H1 (cell line): ENCODE measurements around the gene RIMS3. TPM values are rescaled to one million over a fixed set of nuclear protein-coding genes. Genes with fewer than 3 reads are reported as not detected.

Source experiments
- CTCF ChIA-PET: fragments of 300-600 bp; sonication (Branson Sonifier 250); formaldehyde crosslinking; loops from one replicate; lab custom pipeline; 2021; ENCODE audit not compliant: partially characterized antibody; lab: Charles Lee
- POLR2A ChIA-PET: fragments of 300-600 bp; sonication (Branson Sonifier 250); formaldehyde crosslinking; loops from one replicate; lab custom pipeline; 2021; ENCODE audit warnings: inconsistent platforms; ENCODE audit not compliant: partially characterized antibody; lab: Charles Lee
- DNase-seq, 2 experiments: peaks; one replicate each; pipeline versions ENCODE4 v3.0.0 to v3.0.0-alpha.2; 2010 to 2022; ENCODE audit warnings: low spot score in 2 of 2, low read depth in 1 of 2, mixed read lengths in 1 of 2
- FAIRE-seq: peaks from 2 replicates; lab custom pipeline; 2011; peaks lifted over from hg19 to GRCh38; lab: Jason Lieb, UNC
- H2AFZ ChIP-seq: 2 replicates; pipeline ENCODE4 v1.8.1; 2012; ENCODE audit warnings: low read length, inconsistent platforms
- H2AK5ac ChIP-seq: 2 replicates; pipeline ENCODE4 v1.6.1; 2013; ENCODE audit warnings: low read depth, low read length
- H2BK120ac ChIP-seq: replicated peaks from 2 replicates; pipeline ENCODE3; 2013; ENCODE audit warnings: low read depth, low read length, inconsistent platforms
- H2BK12ac ChIP-seq: 2 replicates; pipeline ENCODE4 v1.6.1; 2013; ENCODE audit warnings: low read depth, low read length
- H2BK15ac ChIP-seq: 2 replicates; pipeline ENCODE4 v1.6.1; 2013; ENCODE audit warnings: low read length
- H2BK20ac ChIP-seq: 2 replicates; pipeline ENCODE4 v1.6.1; 2013; ENCODE audit warnings: low read length
- H2BK5ac ChIP-seq: 2 replicates; pipeline ENCODE4 v1.6.1; 2013; ENCODE audit warnings: low read depth, low read length
- H3K14ac ChIP-seq: 2 replicates; pipeline ENCODE4 v1.6.1; 2013; ENCODE audit warnings: inconsistent platforms; ENCODE audit not compliant: insufficient read length
- H3K18ac ChIP-seq: 2 replicates; pipeline ENCODE4 v1.6.1; 2013; ENCODE audit warnings: low read length; ENCODE audit errors: extremely low read depth
- H3K23ac ChIP-seq: 2 replicates; pipeline ENCODE4 v1.6.1; 2013; ENCODE audit warnings: inconsistent platforms; ENCODE audit not compliant: insufficient read length
- H3K23me2 ChIP-seq: 2 replicates; pipeline ENCODE4 v1.6.1; 2013; ENCODE audit warnings: low read depth, low read length
- H3K27ac ChIP-seq: 2 replicates; pipeline ENCODE4 v1.6.1; 2011; ENCODE audit warnings: low read depth, low read length, inconsistent platforms
- H3K27me3 ChIP-seq, 4 experiments: replicated peaks in 1 of 4; 1 replicate in 1 of 4; 2 replicates in 3 of 4; pipeline versions ENCODE4 v1.6.1 to v1.8.1; 2011 to 2013; ENCODE audit warnings: low read length in 3 of 4, mild to moderate bottlenecking in 3 of 4, inconsistent platforms in 2 of 4, mixed read lengths in 2 of 4, moderate library complexity in 1 of 4; ENCODE audit not compliant: control insufficient read depth in 3 of 4, insufficient read depth in 3 of 4; ENCODE audit errors: extremely low read depth in 1 of 4
- H3K36me3 ChIP-seq, 4 experiments: 2 replicates each; pipeline versions ENCODE4 v1.6.1 to v1.8.1; 2011 to 2013; ENCODE audit warnings: mild to moderate bottlenecking in 4 of 4, low read length in 3 of 4, moderate library complexity in 2 of 4, control low read depth in 1 of 4, inconsistent platforms in 1 of 4; ENCODE audit not compliant: insufficient read depth in 4 of 4, control insufficient read depth in 2 of 4
- H3K4ac ChIP-seq: replicated peaks from 2 replicates; pipeline ENCODE3; 2013; ENCODE audit warnings: low read length, low read depth, mixed read lengths, inconsistent platforms; ENCODE audit not compliant: insufficient read length
- H3K4me1 ChIP-seq, 4 experiments: replicated peaks in 1 of 4; 1 replicate in 1 of 4; 2 replicates in 3 of 4; pipeline versions ENCODE4 v1.6.1 to v1.8.1; 2011 to 2013; ENCODE audit warnings: low read length in 3 of 4, inconsistent platforms in 2 of 4, mixed read lengths in 1 of 4; ENCODE audit not compliant: insufficient read depth in 4 of 4, control insufficient read depth in 3 of 4
- H3K4me2 ChIP-seq, 2 experiments: 2 replicates each; pipeline versions ENCODE4 v1.6.1 to v1.8.1; 2011 to 2013; ENCODE audit warnings: low read depth in 2 of 2, low read length in 2 of 2, control low read depth in 1 of 2, inconsistent platforms in 1 of 2, mild to moderate bottlenecking in 1 of 2; ENCODE audit not compliant: insufficient read depth in 1 of 2
- H3K4me3 ChIP-seq, 4 experiments: fragments of 200-600, 300-600 bp in 1 of 4; sonication (generic), shearing (Covaris generic), sonication (Bioruptor Twin) in 1 of 4; 2 replicates each; pipeline versions ENCODE4 v1.5.1 to v1.8.1; 2011 to 2016; ENCODE audit warnings: low read length in 4 of 4, low read depth in 3 of 4, control low read depth in 2 of 4, inconsistent platforms in 2 of 4, mild to moderate bottlenecking in 2 of 4, mixed read lengths in 1 of 4, moderate library complexity in 1 of 4; ENCODE audit not compliant: insufficient read depth in 2 of 4; ENCODE audit errors: extremely low read depth in 1 of 4
- H3K56ac ChIP-seq: replicated peaks from 2 replicates; pipeline ENCODE3; 2013; ENCODE audit warnings: low read depth, mild to moderate bottlenecking, mixed read lengths, low read length, inconsistent platforms; ENCODE audit not compliant: insufficient read length
- H3K79me1 ChIP-seq: 2 replicates; pipeline ENCODE4 v1.6.1; 2013; ENCODE audit warnings: low read depth, low read length, control low read depth
- H3K79me2 ChIP-seq, 2 experiments: 2 replicates each; pipeline versions ENCODE4 v1.6.1 to v1.8.1; 2012 to 2013; ENCODE audit warnings: low read length in 2 of 2, mild to moderate bottlenecking in 2 of 2, inconsistent platforms in 1 of 2; ENCODE audit not compliant: insufficient read depth in 2 of 2, control insufficient read depth in 1 of 2
- H3K9ac ChIP-seq, 4 experiments: replicated peaks in 1 of 4; 1 replicate in 1 of 4; 2 replicates in 3 of 4; pipeline versions ENCODE4 v1.6.1 to v1.8.1; 2011 to 2013; ENCODE audit warnings: low read depth in 3 of 4, low read length in 3 of 4, control low read depth in 2 of 4, mild to moderate bottlenecking in 2 of 4, moderate library complexity in 2 of 4, inconsistent platforms in 1 of 4; ENCODE audit errors: extremely low read depth in 1 of 4
- H3K9me3 ChIP-seq, 2 experiments: 2 replicates each; pipeline versions ENCODE4 v1.6.1 to v1.8.1; 2012 to 2013; ENCODE audit warnings: mild to moderate bottlenecking in 2 of 2, moderate library complexity in 2 of 2, control low read depth in 1 of 2, inconsistent platforms in 1 of 2, low read depth in 1 of 2, low read length in 1 of 2, mixed read lengths in 1 of 2; ENCODE audit not compliant: insufficient read depth in 2 of 2
- H4K20me1 ChIP-seq, 2 experiments: replicated peaks in 1 of 2; 2 replicates each; pipeline versions ENCODE3 to v1.8.1; 2011 to 2013; ENCODE audit warnings: inconsistent platforms in 2 of 2, low read length in 2 of 2, mild to moderate bottlenecking in 1 of 2; ENCODE audit not compliant: insufficient read depth in 2 of 2, control insufficient read depth in 1 of 2
- H4K5ac ChIP-seq: 2 replicates; pipeline ENCODE4 v1.6.1; 2013; ENCODE audit warnings: low read length, low read depth, mixed read lengths, inconsistent platforms; ENCODE audit not compliant: insufficient read length
- H4K8ac ChIP-seq: 2 replicates; pipeline ENCODE4 v1.8.0; 2013; ENCODE audit warnings: mild to moderate bottlenecking, moderate library complexity, low read length, inconsistent platforms; ENCODE audit not compliant: insufficient read depth; ENCODE audit errors: extremely low read depth
- H4K91ac ChIP-seq: replicated peaks from 2 replicates; pipeline ENCODE3; 2013; ENCODE audit warnings: low read length, mixed read lengths, inconsistent platforms; ENCODE audit not compliant: insufficient read length
- CBX5 ChIP-seq: fragments of 300-800, 300-1000 bp; sonication (generic); IDR thresholded peaks from 2 replicates; pipeline ENCODE4 v1.7.1; 2016; ENCODE audit warnings: antibody characterized with exemption, low read length, low read depth
- FOSL1 ChIP-seq: IDR thresholded peaks from 2 replicates; pipeline ENCODE4 v1.6.1; 2011; ENCODE audit warnings: mild to moderate bottlenecking, low read depth, low read length, moderate library complexity; ENCODE audit not compliant: insufficient read depth
- MAFK ChIP-seq: IDR thresholded peaks from 2 replicates; pipeline ENCODE4 v1.6.1; 2012; ENCODE audit warnings: low read depth, mild to moderate bottlenecking, improper control_type of control experiment, low read length
- RAD21 ChIP-seq, 2 experiments: IDR thresholded peaks in 1 of 2; conservative IDR thresholded peaks in 1 of 2; 2 replicates each; pipeline ENCODE4 v1.6.1; 2011; ENCODE audit warnings: low read depth in 2 of 2, low read length in 2 of 2, improper control_type of control experiment in 1 of 2, inconsistent platforms in 1 of 2, mild to moderate bottlenecking in 1 of 2, moderate library complexity in 1 of 2
- RBBP5 ChIP-seq: IDR thresholded peaks from 2 replicates; pipeline ENCODE4 v1.7.1; 2012; ENCODE audit warnings: low read depth, mild to moderate bottlenecking, inconsistent platforms, low read length, moderate library complexity, borderline replicate concordance
- SP1 ChIP-seq: IDR thresholded peaks from 2 replicates; pipeline ENCODE4 v1.6.1; 2011; ENCODE audit warnings: low read depth, low read length
- WGBS, 2 experiments: shearing (Covaris generic) in 1 of 2; methylation state at CpG; one replicate each; pipeline versions ENCODE4 v1.1.6 to v1.1.7; 2013 to 2015; ENCODE audit warnings: low lambda C conversion rate in 2 of 2, mixed read lengths in 2 of 2, inconsistent platforms in 1 of 2, low coverage in 1 of 2, missing lambda C conversion rate in 1 of 2; ENCODE audit not compliant: insufficient replicate concordance in 2 of 2, insufficient coverage in 1 of 2, insufficient read length in 1 of 2; ENCODE audit errors: extremely low coverage in 1 of 2, missing lambda C conversion rate in 1 of 2; 5-methylcytosine and 5-hydroxymethylcytosine counted together
- polyA plus RNA-seq, 7 experiments: library from polyadenylated mRNA; depleted of rRNA in 3 of 7; stranded (reverse) in 5 of 7; unstranded in 2 of 7; fragments of >200 nt in 5 of 7; fragments of 200-250 nt in 2 of 7; gene quantifications; 1 replicate in 5 of 7; 2 replicates in 1 of 7; 4 replicates in 1 of 7; pipeline versions ENCODE4 v1.2.1 to v1.2.3, GENCODE V29; 2011 to 2013; ENCODE audit warnings: missing spikeins in 2 of 7, mixed read lengths in 2 of 7
- total RNA-seq: library from RNA; stranded (reverse); fragmentation: NEBNext Ultra II Directional; extraction: Animal tissue kit (Norgen Biotek cat#: 25700); gene quantifications from 2 replicates; pipeline ENCODE4 v1.2.1, GENCODE V29; 2021

RIMS3 gene
- total and polyA plus RNA-seq, 2 of the 8 experiments (the other 6 are each of a cell fraction or from before 2014, with no cell fraction given) = 13.3 to 20.6 TPM

DNA sequence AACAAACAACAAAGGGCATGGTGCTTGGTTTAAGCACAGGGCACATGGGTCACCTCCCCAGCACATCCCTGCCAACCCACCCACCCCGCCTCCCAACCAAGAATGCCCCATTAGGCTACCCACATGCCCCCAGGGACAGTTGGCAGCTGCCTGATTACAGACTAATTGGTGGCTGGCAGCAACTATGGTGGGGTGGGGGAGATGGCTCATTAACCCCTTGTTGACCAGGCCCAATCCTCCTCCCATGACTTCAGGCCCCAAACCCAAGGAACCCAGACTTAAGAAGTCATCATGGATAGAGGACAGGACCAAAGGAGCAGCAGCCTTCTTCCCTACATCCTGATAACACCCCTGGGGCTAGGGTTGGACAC is 1.3 kb downstream of the RIMS3 start:
- ChIA-PET POLR2A (interaction anchor here (1.0 to 6.0 kb wide), 6 partner anchors 11 to 46 kb away, joined by 3 to 63 read pairs (median 16); partner anchors contain the start of gene NFYC), CTCF (interaction anchor here (0.7 to 37.5 kb wide), 7 partner anchors 10 to 133 kb away, joined by 3 to 684 read pairs (median 4); no protein-coding TSS in a partner anchor)
- FAIRE-seq = no peak
- no peak overlapping the region for H3K18ac ChIP-seq
- no peak overlapping the region for H4K5ac ChIP-seq
- H2BK15ac ChIP-seq = peak overlapping the region; percentile 12; the same call in 1 of the 2 replicates
- no peak overlapping the region for H3K4ac ChIP-seq
- H2BK120ac ChIP-seq = no peak overlapping the region
- peak overlapping the region; percentile 75; the same call in 1 of the 2 replicates for H2BK5ac ChIP-seq
- DNase-seq = no peak
- peak overlapping the region; percentile 72 to 89 for H3K4me2 ChIP-seq
- no peak overlapping the region for H2AFZ ChIP-seq
- peaks cover 10% of the 10 kb centered on the region; the same call in 1 of the 2 replicates for H3K23me2 ChIP-seq
- no peak overlapping the region for H4K91ac ChIP-seq
- H2BK20ac ChIP-seq = no peak overlapping the region
- no peaks in the 10 kb centered on the region; a peak in 1 of 4 replicates for H3K79me2 ChIP-seq
- H2BK12ac ChIP-seq = 0 out of 2 replicates have a peak overlapping the region, but pooled peaks have one; percentile 96
- H4K8ac ChIP-seq = no peak overlapping the region
- no peak overlapping the region for H3K27ac ChIP-seq
- peak overlapping the region in 2 of 4 experiments; percentile 86 to 87; a peak in 3 of 8 replicates for H3K4me3 ChIP-seq
- H3K23ac ChIP-seq = no peak overlapping the region
- H3K36me3 ChIP-seq = no peaks in the 10 kb centered on the region
- H3K79me1 ChIP-seq = peaks cover 9% of the 10 kb centered on the region; the same call in 1 of the 2 replicates
- H3K9me3 ChIP-seq = no peaks in the 10 kb centered on the region
- H4K20me1 ChIP-seq = peaks cover 0 to 5% of the 10 kb centered on the region in 2 experiments
- peak overlapping the region; percentile 40; the same call in 1 of the 2 replicates for H2AK5ac ChIP-seq
- H3K56ac ChIP-seq = no peak overlapping the region
- peaks cover 0 to 28% (median 15%) of the 10 kb centered on the region in 4 experiments; a peak in 6 of 7 replicates for H3K4me1 ChIP-seq
- no peak overlapping the region for H3K14ac ChIP-seq
- H3K9ac ChIP-seq = no peak overlapping the region; a peak in 1 of 7 replicates
- TF ChIP-seq SP1 (no peak), RBBP5 (no peak), MAFK (no peak), RAD21 (IDR thresholded peaks at IDR 0.05 in 1 of 2, conservative IDR thresholded peaks at IDR 0.05 in 1 of 2; ENCODE audit: low read depth in 2 of 2, low read length in 2 of 2) (no peak), FOSL1 (no peak), CBX5 (no peak)
- H3K27me3 ChIP-seq = no peaks in the 10 kb centered on the region; a peak in 1 of 7 replicates
- 100% methylated on average over 1 of the region's 1 CpG; no CpG with 5 or more reads in 1 of the 2 experiments for WGBS, 2 experiments
